Dermis blood vessel endothelial cell (primary cell): ENCODE results near the gene OR51B4. TPM values are rescaled to one million over a fixed set of nuclear protein-coding genes. Genes with fewer than 3 reads are reported as not detected.
"Not testable (repeated sequence)": the region's sequence is repeated elsewhere in the genome, so short reads cannot be mapped to it uniquely, and the experiment has no call there.

Source experiments
- DNase-seq: peaks from one replicate; pipeline ENCODE4 v3.0.0; 2010
- total RNA-seq: library from RNA; depleted of rRNA; stranded (reverse); fragments of >200 nt; gene quantifications from 2 replicates; pipeline ENCODE4 v1.2.3, GENCODE V29; 2014

Gene OR51B4, protein sequence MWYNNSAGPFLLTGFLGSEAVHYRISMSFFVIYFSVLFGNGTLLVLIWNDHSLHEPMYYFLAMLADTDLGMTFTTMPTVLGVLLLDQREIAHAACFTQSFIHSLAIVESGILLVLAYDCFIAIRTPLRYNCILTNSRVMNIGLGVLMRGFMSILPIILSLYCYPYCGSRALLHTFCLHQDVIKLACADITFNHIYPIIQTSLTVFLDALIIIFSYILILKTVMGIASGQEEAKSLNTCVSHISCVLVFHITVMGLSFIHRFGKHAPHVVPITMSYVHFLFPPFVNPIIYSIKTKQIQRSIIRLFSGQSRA
- not detected in 2 replicates for total RNA-seq

DNA sequence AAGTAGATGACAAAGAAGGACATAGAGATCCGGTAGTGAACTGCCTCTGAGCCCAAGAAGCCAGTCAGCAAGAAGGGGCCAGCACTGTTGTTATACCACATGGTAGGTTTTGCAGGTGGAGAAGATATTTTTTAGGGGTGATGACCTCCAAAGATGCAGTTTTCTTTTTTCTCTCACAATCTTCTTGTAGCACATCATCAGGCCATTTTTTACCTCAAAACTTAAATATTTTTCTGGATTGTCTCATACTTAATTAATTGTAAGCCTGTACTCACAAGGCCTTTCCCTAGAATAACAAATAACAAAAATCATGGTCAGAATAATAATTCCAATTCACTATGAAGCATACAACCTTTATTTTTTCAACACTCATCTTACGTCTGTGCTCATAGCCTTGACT lies at the start of gene OR51B4:
TSS of gene OR51B4 (minus strand) at position 101 of the 400 bp plus-strand sequence. CDS start at position 101, 0 bp downstream.
- DNase-seq: no peak

DNA sequence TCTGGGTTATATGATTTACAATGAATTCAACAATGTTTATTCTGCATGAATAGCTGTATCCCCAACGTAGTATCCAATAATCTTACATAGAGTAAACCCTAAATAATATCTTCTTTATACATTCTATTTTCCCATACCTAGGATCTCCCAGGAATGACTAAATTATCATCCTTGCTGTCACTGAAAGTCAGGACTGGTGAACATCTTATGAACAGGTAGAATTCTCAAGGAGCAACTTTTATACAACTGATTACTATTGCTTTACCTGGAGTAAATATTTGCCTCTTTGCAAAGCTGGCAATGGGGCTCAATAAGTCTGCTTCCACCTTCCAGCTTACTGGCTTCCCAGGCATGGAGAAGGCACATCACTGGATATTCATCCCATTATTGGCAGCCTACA lies 49.5 kb upstream of the OR51B4 start, which contains the start of gene OR51B6:
TSS of gene OR51B6 (plus strand) at position 301 of the 400 bp plus-strand sequence. CDS start at position 301, 0 bp downstream.
- DNase-seq: no peak

DNA sequence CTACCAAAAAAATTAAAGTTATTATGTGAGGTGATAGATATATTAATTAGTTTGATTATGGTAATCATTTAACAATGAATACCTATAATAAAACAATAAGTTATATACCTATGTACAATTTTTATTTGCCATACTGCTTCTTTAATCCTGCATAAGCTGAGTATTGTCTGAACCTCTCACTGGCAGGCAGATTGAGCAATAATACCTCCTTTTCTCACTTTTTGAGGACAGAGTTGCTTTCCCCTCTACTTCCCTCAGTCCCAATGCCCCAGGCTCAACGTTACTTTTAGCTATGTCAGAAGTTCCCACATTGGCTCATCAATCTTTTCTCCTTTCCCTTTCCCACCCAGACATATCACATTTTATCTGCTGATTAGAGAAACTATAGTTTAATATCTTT lies 47.8 kb upstream of the OR51B4 start:
- DNase-seq: no peak

DNA sequence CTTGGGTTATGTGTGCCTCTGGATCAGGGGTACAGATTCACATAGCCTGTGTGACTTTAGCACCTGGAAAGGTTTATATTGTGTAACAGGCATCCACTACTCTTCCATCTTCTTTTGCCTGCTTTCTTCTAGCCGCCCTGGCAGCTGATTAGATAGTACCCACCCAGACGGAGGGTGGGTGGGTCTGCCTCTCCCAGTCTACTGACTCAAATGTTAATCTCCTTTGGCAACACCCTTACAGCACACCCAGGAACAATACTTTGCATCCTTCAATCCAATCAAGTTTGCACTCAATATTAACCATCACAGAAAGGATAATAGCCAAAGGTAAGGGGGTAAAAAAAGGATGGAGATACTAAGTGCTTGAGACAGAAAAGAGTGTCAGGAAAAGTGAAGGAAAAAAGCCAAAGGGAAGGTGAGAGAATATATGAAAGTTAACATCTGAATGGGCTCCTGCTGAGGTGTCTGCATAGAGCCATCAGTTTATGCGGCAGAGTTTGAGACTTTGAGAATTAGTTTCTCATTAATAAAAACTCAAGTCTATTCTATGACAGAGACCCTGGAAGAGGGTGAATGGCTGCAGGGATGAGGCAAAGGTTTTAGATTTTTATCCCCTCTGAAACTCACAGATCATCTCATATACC lies 46.9 kb upstream of the OR51B4 start:
- DNase-seq: no peak

DNA sequence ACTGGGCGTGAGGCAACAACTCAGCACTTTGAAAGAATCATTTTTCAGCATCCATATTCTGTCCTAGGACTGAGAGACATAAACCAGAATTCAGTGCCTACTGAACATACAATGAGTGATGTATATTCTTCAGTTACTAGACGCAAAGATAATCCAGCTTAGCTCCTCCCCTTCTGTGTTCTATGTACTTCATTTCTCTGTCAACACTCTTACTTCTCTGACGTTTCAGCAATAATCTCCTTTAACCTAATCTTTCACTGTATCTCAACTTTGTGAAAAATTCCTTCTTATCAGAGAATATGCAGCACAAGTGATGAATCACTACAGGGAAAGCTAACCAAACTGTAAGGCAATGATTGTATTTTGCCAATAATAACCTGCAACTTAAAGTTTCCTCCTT lies 44.1 kb upstream of the OR51B4 start:
- no peak for DNase-seq

DNA sequence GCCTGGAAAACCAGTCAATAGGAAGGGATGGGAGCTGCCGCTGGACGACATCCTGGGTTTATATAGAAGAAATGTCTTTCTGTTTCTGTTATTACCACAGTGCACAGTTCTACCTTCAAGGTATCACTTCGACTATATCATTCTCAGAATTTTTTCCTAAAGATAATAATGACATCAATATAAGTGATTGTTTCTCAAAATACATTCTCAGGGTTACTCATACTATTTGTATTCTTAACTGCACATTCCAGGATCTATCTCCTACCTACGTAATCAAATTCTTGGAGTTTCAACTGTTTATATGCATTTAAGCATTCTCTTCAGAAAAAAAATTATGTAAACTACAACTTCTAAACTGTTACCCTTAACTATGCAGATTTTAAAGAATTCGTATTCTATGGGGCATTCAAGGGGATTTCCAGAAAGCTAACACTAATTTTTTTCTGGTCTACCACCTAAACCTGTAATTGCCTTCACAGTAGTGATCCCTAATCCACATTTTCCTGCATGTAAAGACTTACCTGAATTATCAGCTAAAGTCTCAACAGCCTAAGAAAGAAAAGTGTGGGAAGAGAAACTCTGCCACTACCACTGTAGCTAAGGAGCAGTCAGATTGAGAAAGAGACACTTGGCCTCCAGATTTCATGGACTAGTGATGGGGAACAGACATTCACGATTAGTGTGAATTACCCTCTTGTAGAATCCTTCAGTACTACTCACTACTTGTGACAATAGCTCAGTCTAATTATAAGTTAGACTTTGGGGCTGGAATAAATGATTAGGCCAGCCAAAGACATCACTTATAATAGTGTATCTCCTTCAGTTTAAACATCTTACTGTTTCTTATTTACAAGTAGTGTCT lies 42.0 kb upstream of the OR51B4 start, which contains the start of gene OR51B5:
TSS of gene OR51B5 (minus strand) at position 51 of the 862 bp plus-strand sequence. CDS start at position 51, 0 bp downstream.
- no peak for DNase-seq

DNA sequence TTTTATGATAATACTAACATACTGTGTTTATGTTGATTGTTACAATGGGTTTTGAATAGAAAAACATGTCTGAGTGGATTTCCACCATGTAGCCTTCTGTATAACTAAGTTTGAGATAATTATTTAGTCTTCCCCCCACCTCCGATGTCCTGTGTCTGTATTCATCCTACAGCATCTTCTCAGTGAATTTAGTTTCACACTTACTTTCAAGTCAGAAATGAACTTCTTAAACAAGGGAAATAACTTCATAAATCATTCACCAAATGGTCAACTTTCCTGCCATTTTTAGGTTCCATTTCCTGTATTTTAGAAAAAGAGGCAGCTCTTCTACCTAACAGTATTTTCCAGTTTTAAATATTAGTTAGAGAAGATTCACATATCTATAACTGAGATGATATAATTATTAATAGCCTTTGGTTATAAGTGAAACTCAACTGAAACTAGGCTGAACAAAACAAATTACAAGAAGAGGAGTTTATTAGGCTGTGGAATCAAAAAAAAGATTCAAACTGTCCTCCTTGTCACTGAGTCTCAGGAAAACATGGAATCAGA lies 38.1 kb upstream of the OR51B4 start:
- DNase-seq: no peak

DNA sequence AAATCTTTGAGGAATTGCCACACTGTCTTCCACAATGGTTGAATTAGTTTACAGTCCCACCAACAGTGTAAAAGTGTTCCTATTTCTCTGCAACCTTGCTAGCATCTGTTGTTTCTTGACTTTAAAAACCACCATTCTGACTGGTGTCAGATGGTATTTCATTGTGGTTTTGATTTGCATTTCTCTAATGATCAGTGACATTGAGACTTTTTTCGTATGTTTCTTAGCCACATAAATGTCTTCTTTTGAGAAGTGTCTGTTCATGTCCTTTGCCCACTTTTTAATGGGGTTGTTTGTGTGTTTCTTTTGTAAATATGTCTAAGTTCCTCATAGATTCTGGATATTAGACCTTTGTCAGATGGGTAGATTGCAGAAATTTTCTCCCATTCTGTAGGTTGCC lies 35.5 kb upstream of the OR51B4 start:
- not testable (repeated sequence) for DNase-seq

DNA sequence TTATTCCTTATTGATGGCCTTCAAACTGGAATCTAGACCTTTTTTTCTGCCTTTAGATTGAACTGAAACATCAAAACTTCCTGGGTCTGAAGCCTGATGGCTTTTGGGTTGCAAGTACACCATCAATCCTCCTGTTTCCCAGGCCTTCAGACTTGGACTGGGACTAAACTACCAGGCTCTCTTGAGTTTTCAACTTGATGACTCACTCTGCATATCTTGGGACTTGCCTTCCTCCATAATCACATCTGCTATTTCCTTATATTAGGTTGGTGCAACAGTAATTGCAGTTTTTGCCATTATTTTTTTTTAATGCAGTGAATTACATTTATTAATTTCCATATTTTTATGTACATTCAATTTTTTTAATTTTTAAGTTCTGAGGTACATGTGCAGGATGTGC lies 34.6 kb upstream of the OR51B4 start:
- no peak for DNase-seq

DNA sequence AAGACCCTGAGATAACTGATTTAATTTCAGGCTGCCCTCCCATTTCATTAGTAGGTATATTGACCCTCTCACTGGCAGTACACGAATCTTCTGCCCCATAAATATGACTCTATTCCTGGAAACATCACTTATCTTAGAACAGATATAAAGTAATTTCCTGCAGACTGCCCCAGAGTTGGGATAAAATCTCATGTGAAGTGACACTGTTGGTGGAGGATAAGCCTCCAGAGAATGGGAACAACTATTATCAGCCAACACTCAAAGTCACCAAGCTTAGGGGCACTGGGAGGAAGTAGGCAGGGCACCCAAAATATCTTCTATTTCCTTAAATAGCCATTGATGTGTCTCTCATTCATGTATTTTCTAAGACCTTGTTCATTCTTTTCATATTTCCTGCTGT lies 33.4 kb upstream of the OR51B4 start:
- no peak for DNase-seq

DNA sequence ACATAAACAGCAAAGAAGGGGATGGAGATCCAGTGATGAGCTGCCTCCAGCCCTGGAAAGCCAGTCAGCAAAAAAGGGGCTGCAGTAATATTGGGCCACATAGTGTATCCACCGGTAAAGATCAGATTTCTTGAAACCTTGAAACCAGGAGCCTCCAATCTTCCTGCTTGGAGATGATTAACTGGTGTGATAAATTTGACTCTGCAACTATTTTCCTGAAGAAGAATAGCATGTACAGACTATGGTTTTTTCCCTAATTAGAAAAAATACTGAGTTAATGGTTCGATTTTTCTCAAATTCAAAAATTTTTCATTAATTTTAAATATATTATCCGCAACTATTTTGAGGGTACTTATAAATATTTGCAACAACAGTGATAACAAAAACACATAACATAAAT lies 22.5 kb upstream of the OR51B4 start, which contains the start of gene OR51B2:
TSS of gene OR51B2 (minus strand) at position 101 of the 400 bp plus-strand sequence. CDS start at position 101, 0 bp downstream.
- no peak for DNase-seq

DNA sequence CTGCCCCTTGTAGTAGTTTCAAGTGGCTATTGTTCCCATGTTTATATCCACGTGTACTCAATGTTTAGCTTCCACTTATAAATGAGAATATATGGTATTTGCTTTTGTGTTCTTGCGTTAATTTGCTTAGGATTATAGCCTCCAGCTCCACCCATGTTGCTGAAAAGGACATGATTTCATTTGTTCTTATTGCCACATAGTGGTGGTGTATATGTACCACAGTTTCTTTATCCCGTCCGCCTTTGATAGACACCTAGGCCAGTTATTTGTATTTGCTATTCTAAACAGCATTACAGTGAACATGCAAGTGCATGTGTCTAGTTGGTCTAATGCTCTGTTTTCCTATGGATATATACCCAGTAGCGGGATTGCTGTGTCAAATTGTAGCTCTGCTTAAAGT lies 15.5 kb upstream of the OR51B4 start:
- DNase-seq: no peak

DNA sequence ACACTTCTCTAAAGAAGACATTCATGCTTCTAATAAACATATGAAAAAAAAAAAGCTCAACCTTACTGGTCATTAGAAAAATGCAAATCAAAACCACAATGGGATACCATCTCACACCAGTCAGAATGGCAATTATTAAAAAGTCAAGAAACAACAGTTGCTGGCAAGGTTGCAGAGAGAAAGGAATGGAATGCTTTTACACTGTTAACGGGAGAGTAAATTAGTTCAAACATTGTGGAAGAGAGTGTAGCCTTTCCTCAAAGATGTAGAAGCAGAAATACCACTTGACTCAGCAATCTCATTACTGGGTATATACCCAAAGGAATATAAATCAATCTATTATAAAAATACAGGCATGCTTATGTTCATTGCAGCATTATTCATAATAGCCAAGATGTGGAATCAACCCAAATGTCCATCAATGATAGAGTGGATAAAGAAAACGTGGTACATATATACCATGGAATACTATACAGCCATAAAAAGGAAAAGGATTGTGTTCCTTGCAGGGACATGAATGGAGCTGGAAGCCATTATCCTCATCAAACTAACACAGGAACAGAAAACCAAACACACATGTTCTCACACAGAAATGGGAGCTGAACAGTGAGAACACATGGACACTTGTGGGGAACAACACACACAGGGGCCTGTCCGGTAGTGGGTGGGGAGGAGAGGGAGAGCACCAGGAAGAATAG lies 11.7 kb upstream of the OR51B4 start:
- DNase-seq: not testable (repeated sequence)

DNA sequence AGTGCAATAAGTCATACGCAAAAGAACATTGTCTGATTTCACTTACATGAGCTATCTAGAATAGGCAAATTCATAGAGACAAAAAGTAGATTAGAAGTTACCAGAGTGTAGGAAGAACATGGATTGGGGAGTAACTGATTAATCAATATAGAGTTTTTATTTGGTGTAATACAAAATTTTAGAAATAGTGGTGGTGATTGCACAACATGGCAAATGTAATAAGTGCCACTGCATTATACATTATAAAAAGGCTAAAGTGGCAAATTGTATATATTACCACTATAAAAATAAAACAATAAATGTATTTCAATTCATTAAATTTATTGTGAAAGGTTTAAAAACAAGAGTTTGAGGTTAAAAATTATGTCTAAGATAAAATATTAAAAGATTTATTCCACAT lies 8.7 kb upstream of the OR51B4 start:
- DNase-seq: no peak

DNA sequence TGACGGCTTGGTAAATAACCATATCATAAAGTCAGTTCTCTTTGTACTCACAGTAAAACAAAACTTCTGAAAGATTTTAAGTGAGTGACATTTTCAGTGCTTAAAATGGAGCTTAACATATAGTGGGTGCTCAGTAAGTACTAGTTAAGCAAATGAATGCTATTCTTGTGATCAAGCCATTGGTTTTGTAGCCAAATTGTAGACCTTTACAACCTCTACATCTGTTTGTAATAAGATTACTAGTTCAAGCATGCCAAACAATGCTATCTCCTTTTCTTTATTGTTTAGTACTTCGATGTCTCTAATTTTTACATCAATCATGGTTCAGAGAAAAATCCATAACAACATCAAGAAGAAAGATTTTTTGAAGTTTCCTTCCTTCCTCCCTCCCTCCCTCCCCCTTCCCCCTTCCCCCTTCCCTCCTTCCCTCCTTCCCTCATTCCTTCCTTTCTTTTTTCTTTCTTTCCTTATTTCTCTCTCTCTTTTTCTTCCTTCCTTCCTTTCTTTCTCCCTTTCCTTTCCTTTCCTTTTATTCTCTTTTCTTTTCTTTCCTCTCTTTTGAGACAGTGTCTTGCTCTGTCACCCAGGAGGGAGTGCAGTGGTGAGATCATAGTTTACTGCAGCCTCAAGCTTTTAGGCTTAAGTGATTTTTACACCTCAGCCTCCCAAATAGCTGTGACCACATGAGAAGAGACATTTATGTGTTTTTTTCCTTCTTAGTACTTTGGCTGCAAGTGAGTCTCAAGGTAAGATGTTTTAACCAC lies 5.7 kb upstream of the OR51B4 start:
- no peak for DNase-seq

DNA sequence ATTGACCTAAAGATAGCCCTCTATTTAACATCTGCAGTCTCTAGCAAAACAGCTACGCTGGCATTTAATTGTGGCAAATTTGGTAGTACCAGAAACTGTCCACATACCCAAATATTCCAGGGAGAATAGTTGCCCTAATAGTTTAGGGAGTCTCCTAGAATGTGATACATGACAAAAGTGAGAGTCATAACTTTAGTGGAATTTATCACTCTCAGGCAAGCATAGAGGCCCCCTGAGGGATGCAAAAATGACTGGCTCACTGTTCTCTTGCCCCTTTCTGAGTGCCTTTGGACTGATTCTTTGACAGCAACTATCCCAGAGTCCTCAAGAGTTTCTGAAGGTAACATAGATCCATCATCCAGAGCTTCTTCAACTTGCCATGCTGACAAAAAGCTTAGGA lies 2.3 kb upstream of the OR51B4 start:
- DNase-seq: no peak

DNA sequence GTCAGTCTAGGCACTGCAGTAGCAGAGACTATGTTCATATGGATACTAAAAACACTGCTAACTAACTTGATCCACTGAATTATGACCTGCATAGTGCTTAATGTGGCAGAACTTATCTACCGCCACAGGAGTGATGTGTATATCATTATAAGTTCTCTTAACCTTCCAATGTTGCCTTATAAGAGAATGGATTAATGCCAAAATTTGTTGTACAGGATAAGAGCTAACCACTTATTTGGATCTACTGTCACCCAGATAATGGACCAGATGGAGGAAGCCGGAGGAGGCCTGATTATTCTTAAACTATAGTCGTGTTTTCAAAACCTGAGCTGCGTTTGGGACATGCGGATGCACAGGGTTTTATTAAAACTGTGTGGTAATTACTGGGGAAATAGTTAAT lies 1.9 kb upstream of the OR51B4 start:
- DNase-seq: no peak

DNA sequence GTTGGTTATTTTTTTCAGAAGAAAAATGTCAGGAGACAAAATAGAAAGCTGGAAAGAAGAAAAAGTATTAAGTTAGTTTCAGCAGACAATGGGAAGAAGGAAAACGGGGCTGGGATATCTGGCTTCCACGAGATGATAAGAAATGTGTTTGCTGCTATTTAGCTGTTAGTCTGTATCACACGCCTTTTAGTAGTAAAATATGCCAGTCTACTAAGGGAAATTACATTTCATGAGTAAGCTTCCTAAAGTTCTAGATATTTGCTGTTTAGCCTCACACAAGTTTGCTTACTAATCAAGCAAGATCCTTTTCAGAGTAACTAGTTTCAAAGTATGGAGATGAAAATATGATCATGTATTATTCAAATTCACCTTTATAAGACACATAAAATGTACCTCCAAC lies 1.5 kb downstream of the OR51B4 start:
- no peak for DNase-seq

DNA sequence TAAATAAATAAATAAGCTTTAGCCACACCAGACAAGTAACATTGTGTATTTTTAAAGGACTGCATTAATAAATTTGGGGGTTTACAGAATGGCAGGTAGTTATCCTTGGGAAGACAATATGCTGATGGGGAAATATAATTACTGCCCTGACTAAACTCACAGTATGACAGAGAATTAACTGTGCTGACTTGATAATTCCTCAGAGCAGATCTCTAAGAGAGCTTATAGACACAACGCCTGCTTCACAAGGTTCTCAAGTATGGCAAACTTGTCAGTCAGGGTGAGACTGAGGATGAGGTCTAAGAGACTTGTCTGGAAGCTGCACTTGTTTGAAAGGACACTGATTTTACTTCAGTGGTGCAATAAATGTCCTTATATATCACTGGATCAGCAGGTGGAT lies 3.3 kb downstream of the OR51B4 start:
- no peak for DNase-seq

DNA sequence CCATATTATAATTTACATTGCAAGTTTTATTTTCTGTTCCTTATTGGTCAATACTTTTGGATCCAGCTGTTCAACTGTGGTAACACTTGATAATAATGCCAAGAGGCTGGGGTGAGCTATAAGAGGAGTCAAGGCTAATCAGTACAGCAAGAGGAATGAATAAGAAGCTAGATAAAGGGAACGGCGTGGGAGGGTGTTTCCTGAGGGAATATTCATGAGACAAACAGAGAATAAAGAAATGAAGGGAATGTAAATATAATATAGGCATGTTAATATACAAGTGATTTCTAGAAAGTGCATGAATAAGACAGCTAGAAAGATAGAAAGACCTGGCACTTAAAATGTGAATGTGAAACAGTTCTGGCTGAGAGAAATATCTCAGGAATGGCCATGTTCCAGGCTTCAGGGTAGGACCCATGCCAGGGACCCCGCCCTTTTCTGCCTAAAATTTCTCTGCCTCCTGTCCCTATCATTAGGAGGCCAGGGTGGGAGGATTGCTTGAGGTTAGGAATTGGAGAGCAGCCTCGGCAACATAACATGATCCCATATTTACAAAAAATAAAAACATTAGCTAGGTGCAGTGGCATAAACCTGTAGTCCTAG lies 3.9 kb downstream of the OR51B4 start:
- no peak for DNase-seq
